Measurements from ENCODE around the gene SLC6A6. TPM values are rescaled to one million over a fixed set of nuclear protein-coding genes. Genes with fewer than 3 reads are reported as not detected.

SLC6A6 gene
- total RNA-seq, 2 experiments from 2014 or later = 27.8 to 31.2 TPM

DNA sequence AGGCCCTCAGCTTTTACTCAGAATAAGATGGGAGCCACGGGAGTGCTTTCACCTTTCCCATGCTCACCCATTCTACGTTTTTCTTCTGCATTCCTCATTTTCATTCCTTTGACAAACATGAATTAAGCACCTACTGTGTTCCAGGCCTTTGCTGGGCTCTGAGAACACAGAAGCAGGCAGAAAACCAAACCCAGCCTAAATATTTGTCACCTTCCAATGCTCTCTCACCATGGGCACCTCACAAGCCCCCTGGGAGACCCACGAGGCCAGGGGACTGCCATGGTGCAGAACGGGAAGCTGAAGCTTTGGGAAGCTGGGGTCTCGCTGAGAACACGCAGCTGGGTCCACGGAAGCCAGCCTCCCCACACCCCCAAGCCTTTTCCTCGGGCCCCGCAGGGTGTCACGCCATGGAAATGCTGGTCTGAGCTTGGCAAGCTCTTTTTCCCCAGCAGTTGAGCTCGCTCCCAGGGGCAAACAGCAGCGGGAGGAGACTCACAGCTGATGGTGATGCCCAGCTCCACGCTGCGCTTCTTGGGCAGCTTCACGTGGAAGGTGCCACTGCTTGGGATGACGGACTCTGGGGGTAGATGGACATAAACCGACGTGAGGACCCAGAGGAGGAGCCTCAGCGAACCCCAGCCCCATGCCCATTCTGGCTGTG, 110.0 kb downstream of the SLC6A6 start:
- Mint-ChIP-seq H3K9me3 (no peaks in the 10 kb centered on the region), H3K4me1 (ENCODE audit: low read depth) (peaks cover 5% of the 10 kb centered on the region), H3K27ac (no peak overlapping the region), H3K27me3 (no peaks in the 10 kb centered on the region), H3K4me3 (no peak overlapping the region), H3K36me3 (ENCODE audit: low read depth) (no peaks in the 10 kb centered on the region)
- Histone ChIP-seq H3K36me3 (ENCODE audit: insufficient read depth, low read length) (no peaks in the 10 kb centered on the region), H3K27me3 (ENCODE audit: control insufficient read depth in 1 of 2, insufficient read depth in 2 of 2, low read length in 2 of 2) (no peaks in the 10 kb centered on the region), H3K4me1 (ENCODE audit: insufficient read depth, low read length) (peaks cover 5% of the 10 kb centered on the region), H3K9me3 (ENCODE audit: control insufficient read depth in 1 of 2, insufficient read depth in 1 of 2, low read length in 2 of 2) (no peaks in the 10 kb centered on the region), H3K27ac (ENCODE audit: low read depth in 1 of 2, low read length in 2 of 2) (no peak overlapping the region), H3K4me3 (ENCODE audit: low read length) (no peak overlapping the region)
- TF ChIP-seq, protein P1, sequence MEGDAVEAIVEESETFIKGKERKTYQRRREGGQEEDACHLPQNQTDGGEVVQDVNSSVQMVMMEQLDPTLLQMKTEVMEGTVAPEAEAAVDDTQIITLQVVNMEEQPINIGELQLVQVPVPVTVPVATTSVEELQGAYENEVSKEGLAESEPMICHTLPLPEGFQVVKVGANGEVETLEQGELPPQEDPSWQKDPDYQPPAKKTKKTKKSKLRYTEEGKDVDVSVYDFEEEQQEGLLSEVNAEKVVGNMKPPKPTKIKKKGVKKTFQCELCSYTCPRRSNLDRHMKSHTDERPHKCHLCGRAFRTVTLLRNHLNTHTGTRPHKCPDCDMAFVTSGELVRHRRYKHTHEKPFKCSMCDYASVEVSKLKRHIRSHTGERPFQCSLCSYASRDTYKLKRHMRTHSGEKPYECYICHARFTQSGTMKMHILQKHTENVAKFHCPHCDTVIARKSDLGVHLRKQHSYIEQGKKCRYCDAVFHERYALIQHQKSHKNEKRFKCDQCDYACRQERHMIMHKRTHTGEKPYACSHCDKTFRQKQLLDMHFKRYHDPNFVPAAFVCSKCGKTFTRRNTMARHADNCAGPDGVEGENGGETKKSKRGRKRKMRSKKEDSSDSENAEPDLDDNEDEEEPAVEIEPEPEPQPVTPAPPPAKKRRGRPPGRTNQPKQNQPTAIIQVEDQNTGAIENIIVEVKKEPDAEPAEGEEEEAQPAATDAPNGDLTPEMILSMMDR (IDR thresholded peaks at IDR 0.05) = no peak
- intact Hi-C loops (cut with DNase I, micrococcal nuclease) = no loop called here
- DNase-seq (peak in 2 of 14 experiments; percentile 3 to 19), ATAC-seq (ENCODE audit: poor library complexity) (no peak)
- ChIA-PET POLR2A (no interaction called here), CTCF (interaction anchor here (1.8 kb wide), 1 partner anchor 14 kb away, joined by 4 read pairs; no protein-coding TSS in a partner anchor)

- H3K4me1 Mint-ChIP-seq (ENCODE audit: low read depth) = peaks cover 5% of the 10 kb centered on the region
- no peak for ATAC-seq (ENCODE audit: poor library complexity)
Observed at GRCh38 chr3:14512942-14513327, 110.5 kb downstream of the SLC6A6 start.

GRCh38 chr3:14513566-14514322, 111.3 kb downstream of the SLC6A6 start:
- intact Hi-C loops (cut with DNase I, micrococcal nuclease) = no loop called here

More at GRCh38 chr3:14512942-14513327, 110.5 kb downstream of the SLC6A6 start:
- no peak overlapping the region for H3K4me3 Mint-ChIP-seq
- H3K27ac Mint-ChIP-seq = no peak overlapping the region
- ChIA-PET CTCF (interaction anchor here (1.8 kb wide), 1 partner anchor 13 kb away, joined by 4 read pairs; no protein-coding TSS in a partner anchor), POLR2A (no interaction called here)
- Histone ChIP-seq H3K4me1 (ENCODE audit: insufficient read depth, low read length) (peaks cover 5% of the 10 kb centered on the region), H3K27ac (ENCODE audit: low read depth in 1 of 2, low read length in 2 of 2) (no peak overlapping the region), H3K9me3 (ENCODE audit: control insufficient read depth in 1 of 2, insufficient read depth in 1 of 2, low read length in 2 of 2) (no peaks in the 10 kb centered on the region), H3K36me3 (ENCODE audit: insufficient read depth, low read length) (no peaks in the 10 kb centered on the region), H3K27me3 (ENCODE audit: control insufficient read depth in 1 of 2, insufficient read depth in 2 of 2, low read length in 2 of 2) (no peaks in the 10 kb centered on the region), H3K4me3 (ENCODE audit: low read length) (no peak overlapping the region)
- peak in 2 of 14 experiments; percentile 4 to 5 for DNase-seq
- TF ChIP-seq, protein P1 (IDR thresholded peaks at IDR 0.05) = no peak
- no peaks in the 10 kb centered on the region for H3K27me3 Mint-ChIP-seq
- H3K9me3 Mint-ChIP-seq = no peaks in the 10 kb centered on the region
- no peaks in the 10 kb centered on the region for H3K36me3 Mint-ChIP-seq (ENCODE audit: low read depth)
- intact Hi-C loops (cut with DNase I, micrococcal nuclease) = no loop called here

More at GRCh38 chr3:14513566-14514322, 111.3 kb downstream of the SLC6A6 start:
- DNase-seq (peak in 2 of 14 experiments; percentile 2 to 5), ATAC-seq (ENCODE audit: poor library complexity) (no peak)
- Mint-ChIP-seq H3K27me3 (no peaks in the 10 kb centered on the region), H3K36me3 (ENCODE audit: low read depth) (no peaks in the 10 kb centered on the region), H3K4me3 (no peak overlapping the region), H3K4me1 (ENCODE audit: low read depth) (no peaks in the 10 kb centered on the region), H3K9me3 (no peaks in the 10 kb centered on the region), H3K27ac (no peak overlapping the region)
- Histone ChIP-seq H3K4me1 (ENCODE audit: insufficient read depth, low read length) (peaks cover 4% of the 10 kb centered on the region), H3K4me3 (ENCODE audit: low read length) (no peak overlapping the region), H3K27me3 (ENCODE audit: control insufficient read depth in 1 of 2, insufficient read depth in 2 of 2, low read length in 2 of 2) (no peaks in the 10 kb centered on the region), H3K27ac (ENCODE audit: low read depth in 1 of 2, low read length in 2 of 2) (no peak overlapping the region), H3K9me3 (ENCODE audit: control insufficient read depth in 1 of 2, insufficient read depth in 1 of 2, low read length in 2 of 2) (no peaks in the 10 kb centered on the region), H3K36me3 (ENCODE audit: insufficient read depth, low read length) (no peaks in the 10 kb centered on the region)
- TF ChIP-seq, protein P1 (IDR thresholded peaks at IDR 0.05) = no peak
- ChIA-PET POLR2A (no interaction called here), CTCF (no interaction called here)

Data from CD4-positive, alpha-beta T cell (primary cell).